NT2/D1 (cell line): ENCODE data around the gene SERPINB6.

Experiments
- SUZ12 ChIP-seq: IDR thresholded peaks from 2 replicates; pipeline ENCODE4 v1.6.1; 2011; ENCODE audit not compliant: insufficient read length, insufficient read depth; ENCODE audit errors: extremely low read depth
- YY1 ChIP-seq: IDR thresholded peaks from 2 replicates; pipeline ENCODE4 v1.6.1; 2011; ENCODE audit not compliant: insufficient read length, insufficient read depth
- ZNF274 ChIP-seq: IDR thresholded peaks from 2 replicates; pipeline ENCODE4 v1.6.1; 2011; ENCODE audit warnings: mild to moderate bottlenecking, low read depth, low read length

DNA sequence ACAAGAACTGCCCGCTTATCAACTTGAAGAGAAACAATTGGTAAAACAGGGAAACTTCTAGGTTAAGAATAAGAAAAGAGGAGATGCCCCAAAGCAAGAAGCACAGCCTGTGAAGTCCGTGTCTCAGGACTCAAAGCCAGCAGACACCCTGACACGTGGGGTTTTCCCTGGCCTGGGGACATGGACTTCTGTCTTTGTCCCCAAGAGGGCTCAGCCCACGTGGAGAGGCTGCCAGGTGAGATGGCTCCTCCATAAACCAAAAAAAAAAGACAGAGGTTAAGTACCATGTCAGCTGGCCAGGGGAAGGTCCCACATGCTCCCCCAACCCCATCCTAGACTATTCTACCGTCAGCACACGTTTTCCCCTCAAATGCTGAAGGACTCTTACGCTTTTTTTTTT, 9.9 kb downstream of the SERPINB6 start:
- TF ChIP-seq ZNF274 = no peak
- no peak for TF ChIP-seq YY1
- TF ChIP-seq SUZ12 = no peak
